ENCODE data around the gene NCKAP5L. TPM values are rescaled to one million over a fixed set of nuclear protein-coding genes. Genes with fewer than 3 reads are reported as not detected.
"Not testable (repeated sequence)": the region's sequence is repeated elsewhere in the genome, so short reads cannot be mapped to it uniquely, and the experiment has no call there.

The NCKAP5L gene
- polyA plus RNA-seq: 9.7 TPM
- long read RNA-seq, donor 1: 0 reads
- long read RNA-seq, donor 2, full-length matches to known transcripts: 1 of 1 reads
- long read RNA-seq, donor 2, partial matches to known transcripts: 0 of 1 reads
- long read RNA-seq, donor 2, other reads (novel, unspliced or antisense): 0 of 1 reads
- long read RNA-seq, donor 3: 0 reads
- long read RNA-seq, donor 4: 0 reads
- long read RNA-seq, donor 5, full-length matches to known transcripts: 1 of 1 reads
- long read RNA-seq, donor 5, partial matches to known transcripts: 0 of 1 reads
- long read RNA-seq, donor 5, other reads (novel, unspliced or antisense): 0 of 1 reads
- long read RNA-seq, donor 6: 0 reads
- long read RNA-seq, donor 7, full-length matches to known transcripts: 2 of 7 reads
- long read RNA-seq, donor 7, partial matches to known transcripts: 5 of 7 reads
- long read RNA-seq, donor 7, other reads (novel, unspliced or antisense): 0 of 7 reads
- long read RNA-seq, donor 8, partial matches to known transcripts: 0 of 2 reads
- long read RNA-seq, donor 8, other reads (novel, unspliced or antisense): 0 of 2 reads
- long read RNA-seq, donor 9: 0 reads
- long read RNA-seq, donor 10: 0 reads
- long read RNA-seq, donor 11: 0 reads

GRCh38 chr12:49828133-49829091, at the start of gene NCKAP5L:
Gene NCKAP5L (minus strand): TSS chr12:49828413. CDS start chr12:49804044, 24,369 bp downstream.
- Histone ChIP-seq H3K27me3 (ENCODE audit: control insufficient read depth, insufficient read depth, low read length) (no peaks in the 10 kb centered on the region), H3K4me3 (ENCODE audit: low read length) (peak within 1 kb of the TSS; percentile 80), H3K4me1 (ENCODE audit: control insufficient read depth, insufficient read depth, low read length) (peaks cover 16% of the 10 kb centered on the region), H3K27ac (ENCODE audit: low read length) (peak within 1 kb of the TSS; percentile 62), H3K9me3 (ENCODE audit: control insufficient read depth, low read depth, low read length) (no peaks in the 10 kb centered on the region), H3K36me3 (ENCODE audit: control insufficient read depth, insufficient read depth, low read length) (no peaks in the 10 kb centered on the region)
- peak; percentile 93 to 97 for DNase-seq
- WGBS (ENCODE audit: insufficient coverage, low lambda C conversion rate): no CpG with 5 or more reads among the region's 61 CpGs

GRCh38 chr12:49877066-49877465, 48.9 kb upstream of the NCKAP5L start:
- Histone ChIP-seq H3K27ac (ENCODE audit: low read length) (no peak overlapping the region), H3K4me1 (ENCODE audit: control insufficient read depth, insufficient read depth, low read length) (no peaks in the 10 kb centered on the region), H3K9me3 (ENCODE audit: control insufficient read depth, low read depth, low read length) (peaks cover 3% of the 10 kb centered on the region), H3K4me3 (ENCODE audit: low read length) (no peak overlapping the region), H3K36me3 (ENCODE audit: control insufficient read depth, insufficient read depth, low read length) (no peaks in the 10 kb centered on the region), H3K27me3 (ENCODE audit: control insufficient read depth, insufficient read depth, low read length) (peaks cover 4% of the 10 kb centered on the region)
- WGBS (ENCODE audit: insufficient coverage, low lambda C conversion rate): no CpG with 5 or more reads among the region's 5 CpGs
- no peak for DNase-seq

GRCh38 chr12:49876070-49876469, 47.9 kb upstream of the NCKAP5L start:
- peaks cover 4% of the 10 kb centered on the region for H3K27me3 ChIP-seq (ENCODE audit: control insufficient read depth, insufficient read depth, low read length)
- DNase-seq: no peak
- H3K36me3 ChIP-seq (ENCODE audit: control insufficient read depth, insufficient read depth, low read length): no peaks in the 10 kb centered on the region
- no peak overlapping the region for H3K4me3 ChIP-seq (ENCODE audit: low read length)
- peaks cover 3% of the 10 kb centered on the region for H3K9me3 ChIP-seq (ENCODE audit: control insufficient read depth, low read depth, low read length)
- H3K4me1 ChIP-seq (ENCODE audit: control insufficient read depth, insufficient read depth, low read length): no peaks in the 10 kb centered on the region
- WGBS (ENCODE audit: insufficient coverage, low lambda C conversion rate): no CpG with 5 or more reads among the region's 3 CpGs
- H3K27ac ChIP-seq (ENCODE audit: low read length): no peak overlapping the region

- peaks cover 3% of the 10 kb centered on the region for H3K9me3 ChIP-seq (ENCODE audit: control insufficient read depth, low read depth, low read length)
- no CpG with 5 or more reads among the region's 9 CpGs for WGBS (ENCODE audit: insufficient coverage, low lambda C conversion rate)
- H3K36me3 ChIP-seq (ENCODE audit: control insufficient read depth, insufficient read depth, low read length): no peaks in the 10 kb centered on the region
- no peaks in the 10 kb centered on the region for H3K4me1 ChIP-seq (ENCODE audit: control insufficient read depth, insufficient read depth, low read length)
- H3K27ac ChIP-seq (ENCODE audit: low read length): no peak overlapping the region
- peaks cover 4% of the 10 kb centered on the region for H3K27me3 ChIP-seq (ENCODE audit: control insufficient read depth, insufficient read depth, low read length)
- no peak overlapping the region for H3K4me3 ChIP-seq (ENCODE audit: low read length)
- DNase-seq: no peak
Observed at GRCh38 chr12:49875115-49875720, 47.0 kb upstream of the NCKAP5L start.

- no peak for DNase-seq
- Histone ChIP-seq H3K36me3 (ENCODE audit: control insufficient read depth, insufficient read depth, low read length) (no peaks in the 10 kb centered on the region), H3K27ac (ENCODE audit: low read length) (no peak overlapping the region), H3K9me3 (ENCODE audit: control insufficient read depth, low read depth, low read length) (no peaks in the 10 kb centered on the region), H3K4me1 (ENCODE audit: control insufficient read depth, insufficient read depth, low read length) (peaks cover 6% of the 10 kb centered on the region), H3K27me3 (ENCODE audit: control insufficient read depth, insufficient read depth, low read length) (peaks cover 4% of the 10 kb centered on the region), H3K4me3 (ENCODE audit: low read length) (no peak overlapping the region)
- WGBS (ENCODE audit: insufficient coverage, low lambda C conversion rate): no CpG with 5 or more reads among the region's 12 CpGs
Observed at GRCh38 chr12:49874142-49874897, 46.1 kb upstream of the NCKAP5L start.

GRCh38 chr12:49873361-49873934, 45.2 kb upstream of the NCKAP5L start:
- H3K27ac ChIP-seq (ENCODE audit: low read length): no peak overlapping the region
- peaks cover 4% of the 10 kb centered on the region for H3K27me3 ChIP-seq (ENCODE audit: control insufficient read depth, insufficient read depth, low read length)
- no peak for DNase-seq
- no peak overlapping the region for H3K4me3 ChIP-seq (ENCODE audit: low read length)
- 100% methylated on average over 1 of the region's 3 CpGs for WGBS (ENCODE audit: insufficient coverage, low lambda C conversion rate)
- no peaks in the 10 kb centered on the region for H3K36me3 ChIP-seq (ENCODE audit: control insufficient read depth, insufficient read depth, low read length)
- no peaks in the 10 kb centered on the region for H3K9me3 ChIP-seq (ENCODE audit: control insufficient read depth, low read depth, low read length)
- peaks cover 14% of the 10 kb centered on the region for H3K4me1 ChIP-seq (ENCODE audit: control insufficient read depth, insufficient read depth, low read length)

GRCh38 chr12:49872781-49873181, 44.6 kb upstream of the NCKAP5L start:
- H3K36me3 ChIP-seq (ENCODE audit: control insufficient read depth, insufficient read depth, low read length): no peaks in the 10 kb centered on the region
- no CpG with 5 or more reads among the region's 6 CpGs for WGBS (ENCODE audit: insufficient coverage, low lambda C conversion rate)
- peaks cover 20% of the 10 kb centered on the region for H3K4me1 ChIP-seq (ENCODE audit: control insufficient read depth, insufficient read depth, low read length)
- peaks cover 4% of the 10 kb centered on the region for H3K27me3 ChIP-seq (ENCODE audit: control insufficient read depth, insufficient read depth, low read length)
- no peaks in the 10 kb centered on the region for H3K9me3 ChIP-seq (ENCODE audit: control insufficient read depth, low read depth, low read length)
- no peak overlapping the region for H3K27ac ChIP-seq (ENCODE audit: low read length)
- H3K4me3 ChIP-seq (ENCODE audit: low read length): no peak overlapping the region
- no peak for DNase-seq

GRCh38 chr12:49872381-49872780, 44.2 kb upstream of the NCKAP5L start:
- DNase-seq: no peak
- Histone ChIP-seq H3K4me1 (ENCODE audit: control insufficient read depth, insufficient read depth, low read length) (peaks cover 24% of the 10 kb centered on the region), H3K36me3 (ENCODE audit: control insufficient read depth, insufficient read depth, low read length) (no peaks in the 10 kb centered on the region), H3K4me3 (ENCODE audit: low read length) (no peak overlapping the region), H3K27me3 (ENCODE audit: control insufficient read depth, insufficient read depth, low read length) (peaks cover 4% of the 10 kb centered on the region), H3K27ac (ENCODE audit: low read length) (no peak overlapping the region), H3K9me3 (ENCODE audit: control insufficient read depth, low read depth, low read length) (no peaks in the 10 kb centered on the region)
- no CpG with 5 or more reads among the region's 5 CpGs for WGBS (ENCODE audit: insufficient coverage, low lambda C conversion rate)

GRCh38 chr12:49871811-49872251, 43.6 kb upstream of the NCKAP5L start:
- DNase-seq; H3K27ac ChIP-seq (ENCODE audit: low read length); H3K4me3 ChIP-seq (ENCODE audit: low read length); H3K9me3 ChIP-seq (ENCODE audit: control insufficient read depth, low read depth, low read length); H3K36me3 ChIP-seq (ENCODE audit: control insufficient read depth, insufficient read depth, low read length); H3K27me3 ChIP-seq (ENCODE audit: control insufficient read depth, insufficient read depth, low read length): not testable (repeated sequence)
- peaks cover 26% of the 10 kb centered on the region for H3K4me1 ChIP-seq (ENCODE audit: control insufficient read depth, insufficient read depth, low read length)
- 80% methylated on average over 1 of the region's 8 CpGs for WGBS (ENCODE audit: insufficient coverage, low lambda C conversion rate)

Measured in large intestine (tissue), 12 donors.